IMR-90 (cell line): ENCODE results near the gene ACOT7. TPM values are rescaled to one million over a fixed set of nuclear protein-coding genes. Genes with fewer than 3 reads are reported as not detected.

Experiments
- ATAC-seq: fragments of 200-7000 bp; cut with Tn5 transposase; 2 replicates; pipeline ENCODE4 v1.9.1; 2020; ENCODE audit warnings: low read depth, mild to moderate bottlenecking, moderate library complexity
- BruUV-seq: library from RNA; stranded (reverse); fragments of 400-500 nt; replicated peaks from 2 replicates; lab custom pipeline; 2021; lab: Mats Ljungman, UMichigan
- CTCF ChIA-PET: fragments of 300-600 bp; formaldehyde crosslinking; extraction: SDS; loops from one replicate; lab custom pipeline; 2021; ENCODE audit warnings: antibody characterized with exemption; lab: Yijun Ruan, JAX
- POLR2A ChIA-PET: fragments of 300-600 bp; sonication (Branson Sonifier 250); formaldehyde crosslinking; loops from one replicate; lab custom pipeline; 2022; ENCODE audit warnings: antibody characterized with exemption; ENCODE audit not compliant: unreplicated experiment; lab: Charles Lee
- DNase-seq: peaks from one replicate; pipeline ENCODE4 v3.0.0; 2013
- H2AFZ ChIP-seq: replicated peaks from 2 replicates; pipeline ENCODE3; 2013; ENCODE audit warnings: low read length, mild to moderate bottlenecking; ENCODE audit not compliant: poor library complexity
- H2AK5ac ChIP-seq: 2 replicates; pipeline ENCODE4 v1.6.1; 2013; ENCODE audit warnings: low read depth, low read length, inconsistent platforms
- H2AK9ac ChIP-seq: replicated peaks from 2 replicates; pipeline ENCODE3; 2013; ENCODE audit warnings: mild to moderate bottlenecking, low read depth, low read length, moderate library complexity; ENCODE audit not compliant: poor library complexity
- H2BK120ac ChIP-seq: 2 replicates; pipeline ENCODE4 v1.6.1; 2013; ENCODE audit warnings: low read depth, low read length, inconsistent platforms
- H2BK15ac ChIP-seq: 3 replicates; pipeline ENCODE4 v1.6.1; 2013; ENCODE audit warnings: low read depth, low read length, inconsistent platforms
- H2BK20ac ChIP-seq: 2 replicates; pipeline ENCODE4 v1.6.1; 2013; ENCODE audit warnings: low read depth, mild to moderate bottlenecking, inconsistent platforms, low read length, moderate library complexity
- H2BK5ac ChIP-seq: 2 replicates; pipeline ENCODE4 v1.6.1; 2013; ENCODE audit warnings: mild to moderate bottlenecking, low read depth, low read length, inconsistent platforms; ENCODE audit not compliant: poor library complexity, severe bottlenecking
- H3K14ac ChIP-seq: replicated peaks from 2 replicates; pipeline ENCODE4 v1.6.1; 2013; ENCODE audit warnings: low read depth, low read length, inconsistent platforms
- H3K18ac ChIP-seq: 2 replicates; pipeline ENCODE4 v1.6.1; 2013; ENCODE audit warnings: low read depth, low read length, control low read depth
- H3K23ac ChIP-seq: 2 replicates; pipeline ENCODE4 v1.6.1; 2013; ENCODE audit warnings: low read depth, low read length, inconsistent platforms
- H3K27ac ChIP-seq: 2 replicates; pipeline ENCODE4 v1.5.1; 2013; ENCODE audit warnings: mild to moderate bottlenecking, control low read depth, low read length; ENCODE audit not compliant: insufficient read depth
- H3K27me3 ChIP-seq: 2 replicates; pipeline ENCODE4 v1.6.1; 2013; ENCODE audit warnings: low read length; ENCODE audit not compliant: control insufficient read depth, insufficient read depth
- H3K36me3 ChIP-seq: 2 replicates; pipeline ENCODE4 v1.6.1; 2013; ENCODE audit warnings: low read length, mixed read lengths; ENCODE audit not compliant: control insufficient read depth, insufficient read depth
- H3K4ac ChIP-seq: 2 replicates; pipeline ENCODE4 v1.6.1; 2013; ENCODE audit warnings: low read depth, low read length, inconsistent platforms
- H3K4me1 ChIP-seq: 2 replicates; pipeline ENCODE4 v1.6.1; 2013; ENCODE audit warnings: low read length, mixed read lengths; ENCODE audit not compliant: control insufficient read depth, insufficient read depth
- H3K4me2 ChIP-seq: 2 replicates; pipeline ENCODE4 v1.6.1; 2013; ENCODE audit warnings: low read depth, mild to moderate bottlenecking, control low read depth, low read length, moderate library complexity
- H3K4me3 ChIP-seq: 2 replicates; pipeline ENCODE4 v1.5.1; 2013; ENCODE audit warnings: low read depth, mild to moderate bottlenecking, control low read depth, low read length, moderate library complexity; ENCODE audit not compliant: insufficient read depth
- H3K56ac ChIP-seq: 2 replicates; pipeline ENCODE4 v1.6.1; 2013; ENCODE audit warnings: low read length, inconsistent platforms; ENCODE audit not compliant: insufficient read depth; ENCODE audit errors: extremely low read depth
- H3K79me1 ChIP-seq, 2 experiments: 2 replicates each; pipeline ENCODE4 v1.6.1; 2013; ENCODE audit warnings: low read length in 2 of 2, inconsistent platforms in 1 of 2, low read depth in 1 of 2
- H3K9ac ChIP-seq: 2 replicates; pipeline ENCODE4 v1.6.1; 2013; ENCODE audit warnings: low read depth, low read length, control low read depth
- H3K9me1 ChIP-seq: 2 replicates; pipeline ENCODE4 v1.6.1; 2013; ENCODE audit warnings: low read length, inconsistent platforms; ENCODE audit not compliant: insufficient read depth
- H3K9me3 ChIP-seq: 2 replicates; pipeline ENCODE4 v1.6.1; 2013; ENCODE audit warnings: low read length; ENCODE audit not compliant: control insufficient read depth, insufficient read depth
- H4K20me1 ChIP-seq: 2 replicates; pipeline ENCODE4 v1.6.1; 2013; ENCODE audit warnings: low read length, inconsistent platforms; ENCODE audit not compliant: insufficient read depth
- H4K5ac ChIP-seq: 2 replicates; pipeline ENCODE4 v1.6.1; 2013; ENCODE audit warnings: mild to moderate bottlenecking, low read depth, low read length, control low read depth
- H4K8ac ChIP-seq, 2 experiments: 2 replicates each; pipeline ENCODE4 v1.6.1; 2013; ENCODE audit warnings: low read depth in 2 of 2, low read length in 2 of 2, control low read depth in 1 of 2, inconsistent platforms in 1 of 2
- H4K91ac ChIP-seq: 2 replicates; pipeline ENCODE4 v1.6.1; 2013; ENCODE audit warnings: low read depth, low read length, inconsistent platforms; ENCODE audit not compliant: insufficient read depth
- BHLHE40 ChIP-seq: fragments of 150-350 bp; IDR thresholded peaks from 2 replicates; pipeline ENCODE4 v1.6.1; 2016; ENCODE audit warnings: mild to moderate bottlenecking, low read depth, low read length
- CTCF ChIP-seq: conservative IDR thresholded peaks from 2 replicates; pipeline ENCODE4 v1.5.1; 2012; ENCODE audit warnings: mild to moderate bottlenecking, low read depth, low read length, improper control_type of control experiment
- FOS ChIP-seq: fragments of 150-350 bp; IDR thresholded peaks from 2 replicates; pipeline ENCODE4 v1.6.1; 2016; ENCODE audit warnings: low read depth, low read length
- WGBS, 2 experiments: methylation state at CpG; one replicate each; pipeline versions ENCODE4 v1.1.5 to v1.1.7; 2013; ENCODE audit warnings: missing lambda C conversion rate in 2 of 2; ENCODE audit not compliant: insufficient read length in 1 of 2; ENCODE audit errors: extremely low coverage in 2 of 2; 5-methylcytosine and 5-hydroxymethylcytosine counted together
- dilution Hi-C: fragments of 300-500 bp; cut with HindIII; formaldehyde crosslinking; loops from one replicate; pipeline ENCODE4 v1.14.3; 2018; ENCODE audit warnings: low sequenced_read_pairs; ENCODE audit not compliant: unreplicated experiment
- in situ Hi-C: fragments of 300-500 bp; cut with MboI; formaldehyde crosslinking; loops from 3 replicates; pipeline ENCODE4 v1.14.3; 2019; ENCODE audit warnings: low sequenced_read_pairs, inconsistent platforms, mixed read lengths
- intact Hi-C: fragments of 100-400 bp; cut with micrococcal nuclease; formaldehyde crosslinking; loops from 2 replicates; pipeline ENCODE4 v1.10.0; 2022
- polyA plus RNA-seq, 3 experiments: library from polyadenylated mRNA; depleted of rRNA; stranded (reverse); fragments of >200 nt; gene quantifications; 2 replicates each; pipeline ENCODE4 v1.2.3, GENCODE V29; 2012; ENCODE audit warnings: low replicate concordance in 1 of 3
- total RNA-seq: library from RNA; depleted of rRNA; stranded (reverse); fragments of >200 nt; gene quantifications from 2 replicates; pipeline ENCODE4 v1.2.3, GENCODE V29; 2012

Gene ACOT7
- total and polyA plus RNA-seq, 2 of the 4 experiments (the other 2 are of a cell fraction), result 51.6 to 242 TPM

- CTCF ChIA-PET, result interaction anchor here (0.9 kb wide), 1 partner anchor 76 kb away, joined by 3 read pairs; no protein-coding TSS in a partner anchor
- TF ChIP-seq BHLHE40, result no peak
- no peak for TF ChIP-seq CTCF
- no peak for TF ChIP-seq FOS
- WGBS, 2 experiments, result 90% methylated on average over 2 of the region's 12 CpGs; no CpG with 5 or more reads in 1 of the 2 experiments
- in situ Hi-C loops, result no loop called here
- no peak overlapping the region for H4K5ac ChIP-seq
- intact Hi-C loops, result no loop called here
- no peak overlapping the region for H3K27ac ChIP-seq
- peaks cover 3% of the 10 kb centered on the region; the same call in 1 of the 2 replicates for H3K9me1 ChIP-seq
- no peak overlapping the region for H3K23ac ChIP-seq
- peaks cover 11% of the 10 kb centered on the region for H3K4me1 ChIP-seq
- H3K56ac ChIP-seq, result no peak overlapping the region
- no peak overlapping the region for H2AK5ac ChIP-seq
- no peak overlapping the region for H3K14ac ChIP-seq
- H2BK20ac ChIP-seq, result no peak overlapping the region
- H3K27me3 ChIP-seq, result no peaks in the 10 kb centered on the region
- peaks cover 0 to 13% of the 10 kb centered on the region in 2 experiments; a peak in 1 of 4 replicates for H3K79me1 ChIP-seq
- no peak overlapping the region for H3K18ac ChIP-seq
- no peak overlapping the region for H2BK5ac ChIP-seq
- H3K4me3 ChIP-seq, result no peak overlapping the region
- H4K8ac ChIP-seq, result no peak overlapping the region
- H2BK15ac ChIP-seq, result no peak overlapping the region
- peaks cover 8% of the 10 kb centered on the region; the same call in 1 of the 2 replicates for H4K20me1 ChIP-seq
- no peak overlapping the region for H2AFZ ChIP-seq
- POLR2A ChIA-PET, result no interaction called here
- no peaks in the 10 kb centered on the region for H3K36me3 ChIP-seq
- H3K4me2 ChIP-seq, result no peak overlapping the region
- no peak overlapping the region for H3K9ac ChIP-seq
- no peaks in the 10 kb centered on the region for H3K9me3 ChIP-seq
- ATAC-seq (peak; percentile 34), DNase-seq (peak; percentile 52)
- dilution Hi-C loops, result no loop called here
- no peak overlapping the region for H2BK120ac ChIP-seq
- H4K91ac ChIP-seq, result no peak overlapping the region
- BruUV-seq, result no TSS peak
- no peak overlapping the region for H3K4ac ChIP-seq
- no peak overlapping the region for H2AK9ac ChIP-seq
Measured at GRCh38 chr1:6267686-6268322, 125.8 kb downstream of the ACOT7 start.
